Naive B cell (primary cell): ENCODE data around the gene NRL. TPM values are rescaled to one million over a fixed set of nuclear protein-coding genes. Genes with fewer than 3 reads are reported as not detected.
A peak's percentile ranks its signal among the peaks of the same experiment; 100 is the strongest.

Experiments
- ATAC-seq, 2 donors: fragments of 150-1000 bp; cut with Tn5 transposase; 2 replicates each; pipeline ENCODE4 v1.10.0; 2021; ENCODE audit warnings: low read depth in 2 of 2, mild to moderate bottlenecking in 2 of 2, moderate library complexity in 2 of 2
- DNase-seq: peaks from one replicate; pipeline ENCODE4 v3.0.0; 2022
- H3K27ac Mint-ChIP-seq, 6 donors: one replicate each; pipeline ENCODE4 v1.8.0; 2020 to 2022; ENCODE audit warnings: mild to moderate bottlenecking in 6 of 6, mixed read lengths in 6 of 6, moderate library complexity in 5 of 6, inconsistent platforms in 2 of 6
- H3K27me3 Mint-ChIP-seq, 3 donors: one replicate each; pipeline ENCODE4 v1.8.0; 2021 to 2022; ENCODE audit warnings: mixed read lengths in 3 of 3, mild to moderate bottlenecking in 1 of 3
- H3K36me3 Mint-ChIP-seq, 2 donors: one replicate each; pipeline ENCODE4 v1.8.0; 2020 to 2022; ENCODE audit warnings: mixed read lengths in 2 of 2, inconsistent platforms in 1 of 2, mild to moderate bottlenecking in 1 of 2
- H3K4me1 Mint-ChIP-seq, 3 donors: one replicate each; pipeline ENCODE4 v1.8.0; 2020 to 2022; ENCODE audit warnings: mixed read lengths in 3 of 3, inconsistent platforms in 1 of 3, mild to moderate bottlenecking in 1 of 3, moderate library complexity in 1 of 3
- H3K4me3 Mint-ChIP-seq, 8 donors: one replicate each; pipeline ENCODE4 v1.8.0; 2020 to 2022; ENCODE audit warnings: mild to moderate bottlenecking in 8 of 8, mixed read lengths in 8 of 8, moderate library complexity in 8 of 8, inconsistent platforms in 2 of 8
- H3K9me3 Mint-ChIP-seq, 7 donors: one replicate each; pipeline ENCODE4 v1.8.0; 2020 to 2022; ENCODE audit warnings: mixed read lengths in 7 of 7, mild to moderate bottlenecking in 5 of 7, inconsistent platforms in 2 of 7, moderate library complexity in 1 of 7
- polyA plus RNA-seq, 6 donors: library from polyadenylated mRNA; unstranded; fragments of 300-500 nt; fragmentation: Illumina TruSeq; gene quantifications; one replicate each; pipeline ENCODE4 v1.2.3, GENCODE V29; 2021; ENCODE audit warnings: low read depth in 6 of 6

The NRL gene
- polyA plus RNA-seq, 6 donors from 2014 or later = 2.3 to 8.9 (median 6.4) TPM

DNA sequence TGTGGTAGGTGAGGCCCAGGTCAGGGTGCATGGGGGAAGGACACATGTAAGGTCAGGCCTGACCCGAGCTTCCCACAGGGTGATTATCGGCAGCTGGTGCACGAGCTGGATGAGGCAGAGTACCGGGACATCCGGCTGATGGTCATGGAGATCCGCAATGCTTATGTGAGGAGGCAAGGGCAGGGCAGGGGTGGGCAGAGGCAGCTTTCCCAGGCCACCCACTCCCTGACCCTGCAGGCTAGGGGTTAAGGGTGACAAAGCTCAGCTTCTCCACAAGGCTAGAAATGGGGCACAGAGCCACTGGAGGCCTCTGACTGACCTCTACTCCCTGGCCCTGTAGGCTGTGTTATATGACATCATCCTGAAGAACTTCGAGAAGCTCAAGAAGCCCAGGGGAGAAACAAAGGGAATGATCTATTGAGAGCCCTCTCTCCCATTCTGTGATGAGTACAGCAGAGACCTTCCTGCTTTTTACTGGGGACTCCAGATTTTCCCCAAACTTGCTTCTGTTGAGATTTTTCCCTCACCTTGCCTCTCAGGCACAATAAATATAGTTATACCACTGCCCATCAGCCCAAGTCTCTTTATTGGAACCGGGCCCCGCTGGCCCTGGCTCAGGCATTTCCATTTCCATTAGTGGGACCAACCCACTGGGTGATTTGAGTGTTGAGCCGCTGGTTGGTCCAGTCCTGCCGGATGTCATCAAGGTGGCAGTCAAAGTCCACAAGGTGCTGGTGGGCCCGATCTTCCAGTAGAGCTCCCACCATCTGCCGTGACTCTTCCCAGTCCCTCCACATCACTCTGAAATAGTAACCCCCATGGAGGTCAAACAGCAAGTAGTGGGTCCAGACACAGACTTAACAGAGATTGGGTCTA is 23.9 kb upstream of the NRL start:
- Mint-ChIP-seq H3K27me3 (no peaks in the 10 kb centered on the region), H3K4me3 (peak overlapping the region in 7 of 8 donors; percentile 29 to 99 (median 71)), H3K27ac (peak overlapping the region in 4 of 6 donors; percentile 67 to 88 (median 85)), H3K9me3 (no peaks in the 10 kb centered on the region), H3K4me1 (peaks cover 41 to 69% (median 50%) of the 10 kb centered on the region in 3 donors), H3K36me3 (peaks cover 0 to 9% of the 10 kb centered on the region in 2 donors)
- no peak for DNase-seq
- no peak for ATAC-seq

DNA sequence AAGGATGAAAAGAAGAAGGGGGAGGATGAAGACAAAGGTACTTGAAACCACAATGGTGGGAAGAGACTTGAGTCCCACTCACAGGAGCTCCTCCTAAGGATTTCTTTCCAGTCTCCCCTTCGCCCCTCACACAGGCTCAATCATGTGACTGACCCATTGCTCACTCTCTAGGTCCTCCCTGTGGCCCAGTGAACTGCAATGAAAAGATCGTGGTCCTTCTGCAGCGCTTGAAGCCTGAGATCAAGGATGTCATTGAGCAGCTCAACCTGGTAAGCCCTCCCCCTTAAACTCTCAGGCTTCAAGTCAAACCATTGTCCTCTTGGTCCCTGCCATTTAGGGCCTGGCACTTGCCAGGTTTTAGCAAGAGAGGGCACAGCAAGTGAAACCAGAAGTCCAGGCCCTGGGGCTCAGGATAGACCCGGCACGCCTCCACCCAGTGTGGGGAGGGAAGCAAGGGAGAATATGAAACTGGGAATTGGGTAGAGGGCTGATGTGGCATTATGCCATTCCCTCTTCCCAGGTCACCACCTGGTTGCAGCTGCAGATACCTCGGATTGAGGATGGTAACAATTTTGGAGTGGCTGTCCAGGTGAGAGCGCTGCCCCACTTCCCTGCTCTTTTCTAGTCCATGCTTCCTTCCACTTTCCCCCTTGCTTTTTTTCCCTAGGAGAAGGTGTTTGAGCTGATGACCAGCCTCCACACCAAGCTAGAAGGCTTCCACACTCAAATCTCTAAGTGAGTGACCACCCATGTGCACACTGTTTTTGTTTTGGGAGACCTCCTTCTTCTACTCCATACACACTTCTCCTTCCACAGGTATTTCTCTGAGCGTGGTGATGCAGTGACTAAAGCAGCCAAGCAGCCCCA is 23.0 kb upstream of the NRL start:
- H3K4me3 Mint-ChIP-seq = peak overlapping the region; percentile 80 to 99 (median 91)
- H3K27me3 Mint-ChIP-seq = no peaks in the 10 kb centered on the region
- DNase-seq (no peak), ATAC-seq (no peak)
- no peaks in the 10 kb centered on the region for H3K9me3 Mint-ChIP-seq
- peaks cover 0 to 9% of the 10 kb centered on the region in 2 donors for H3K36me3 Mint-ChIP-seq
- H3K27ac Mint-ChIP-seq = peak overlapping the region in 4 of 6 donors; percentile 77 to 98 (median 98)
- H3K4me1 Mint-ChIP-seq = peaks cover 40 to 64% (median 52%) of the 10 kb centered on the region in 3 donors

DNA sequence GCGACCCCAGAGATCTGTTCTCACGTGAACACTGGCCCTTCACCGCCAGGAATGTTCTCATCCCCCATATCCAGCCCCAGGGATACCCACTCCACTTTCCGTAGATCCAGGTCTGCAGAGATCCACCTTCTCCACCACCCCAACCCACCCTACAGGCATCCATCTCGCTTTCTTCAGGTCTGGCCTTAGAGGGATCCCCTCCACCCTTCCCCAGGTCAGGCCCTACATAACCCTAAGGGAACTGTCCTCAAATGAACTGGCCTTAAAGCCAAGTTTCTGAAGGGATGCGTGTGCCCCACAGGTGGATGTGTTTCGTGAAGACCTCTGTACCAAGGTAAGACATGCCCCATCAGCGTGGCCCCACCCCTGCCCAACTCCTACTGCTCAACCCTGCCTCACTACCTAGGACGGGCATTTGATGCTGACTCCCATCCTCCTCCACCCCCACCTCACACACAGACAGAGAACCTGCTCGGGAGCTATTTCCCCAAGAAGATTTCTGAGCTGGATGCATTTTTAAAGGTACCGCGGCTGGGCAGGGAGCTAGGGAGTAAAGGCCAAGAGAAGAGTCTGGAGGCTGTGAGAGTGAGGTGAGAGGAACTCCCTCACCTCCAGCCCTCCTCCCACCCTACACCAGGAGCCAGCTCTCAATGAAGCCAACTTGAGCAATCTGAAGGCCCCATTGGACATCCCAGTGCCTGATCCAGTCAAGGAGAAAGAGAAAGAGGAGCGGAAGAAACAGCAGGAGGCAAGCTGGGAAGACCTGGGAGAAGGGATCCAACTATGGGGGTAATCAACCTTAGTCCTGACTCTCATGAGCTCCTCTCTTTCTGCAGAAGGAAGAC is 22.2 kb upstream of the NRL start:
- Mint-ChIP-seq H3K4me1 (peaks cover 44 to 63% (median 54%) of the 10 kb centered on the region in 3 donors), H3K9me3 (no peaks in the 10 kb centered on the region), H3K27ac (peak overlapping the region; percentile 96 to 98 (median 98)), H3K4me3 (peak overlapping the region; percentile 87 to 99 (median 92)), H3K36me3 (peaks cover 0 to 9% of the 10 kb centered on the region in 2 donors), H3K27me3 (no peaks in the 10 kb centered on the region)
- ATAC-seq = no peak
- no peak for DNase-seq

DNA sequence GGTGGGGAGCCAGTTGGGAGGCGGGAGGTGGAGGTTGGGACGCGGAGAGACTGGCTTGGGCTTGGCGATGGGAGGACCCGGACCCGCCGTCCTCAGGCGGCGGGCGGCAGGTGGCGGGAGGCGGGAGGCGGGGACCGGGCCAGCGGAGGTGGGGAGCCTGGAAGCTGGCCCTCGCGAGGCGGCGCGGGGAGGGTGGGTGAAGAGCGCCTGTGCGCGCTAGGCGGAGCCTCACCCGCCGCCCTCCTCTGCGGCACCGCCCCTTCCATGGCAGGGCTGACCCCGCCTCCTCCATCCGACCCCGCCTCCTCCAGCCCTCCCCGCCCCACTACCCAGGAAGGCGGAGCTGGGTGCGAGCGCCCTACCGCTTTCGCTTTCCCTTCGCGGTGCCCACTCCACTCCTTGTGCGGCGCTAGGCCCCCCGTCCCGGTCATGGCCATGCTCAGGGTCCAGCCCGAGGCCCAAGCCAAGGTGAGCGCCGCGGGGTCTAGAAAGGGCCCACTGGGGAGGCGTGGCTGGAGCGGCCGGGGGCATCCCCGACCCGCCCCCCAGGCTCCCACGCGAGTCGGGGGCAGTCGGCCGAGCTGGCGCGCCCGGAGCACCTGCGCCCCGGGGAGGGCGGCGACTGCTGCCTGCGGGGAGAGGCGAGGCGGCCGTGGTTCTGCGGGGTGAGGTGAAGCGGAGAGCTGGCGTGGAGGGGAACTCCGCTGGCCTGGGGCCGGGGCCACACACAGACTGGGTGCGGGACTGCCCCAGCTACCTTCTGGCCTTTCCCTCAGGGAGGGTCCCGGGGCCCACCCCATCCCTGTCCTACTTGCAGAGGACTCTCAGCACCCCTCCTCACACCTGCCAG is 21.3 kb upstream of the NRL start, which contains the start of gene PSME1:
PSME1 (plus strand) TSS at position 361 of the 850 bp plus-strand sequence; CDS start at position 430, 69 bp downstream.
- Mint-ChIP-seq H3K27ac (peak within 1 kb of the TSS; percentile 96 to 98 (median 98)), H3K36me3 (peaks cover 0 to 9% of the 10 kb centered on the region in 2 donors), H3K27me3 (no peaks in the 10 kb centered on the region), H3K4me3 (peak within 1 kb of the TSS; percentile 87 to 99 (median 94)), H3K4me1 (peaks cover 47 to 60% (median 52%) of the 10 kb centered on the region in 3 donors), H3K9me3 (no peaks in the 10 kb centered on the region)
- peak; percentile 84 to 89 for ATAC-seq
- DNase-seq = peak; percentile 92

DNA sequence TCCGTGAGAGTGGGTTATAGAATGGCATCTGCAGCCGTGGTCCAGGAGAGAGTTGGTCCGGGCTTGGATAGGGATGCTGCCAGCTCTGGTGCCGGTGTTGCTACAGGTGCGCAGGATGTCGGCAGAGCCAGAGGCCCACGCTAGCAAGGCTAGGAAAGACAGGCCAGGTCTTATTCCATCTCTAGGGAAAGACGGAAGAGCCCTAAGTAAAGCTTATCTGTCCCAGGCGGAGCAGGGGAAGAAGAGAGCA is 20.8 kb upstream of the NRL start:
- DNase-seq (no peak), ATAC-seq (no peak)
- H3K27ac Mint-ChIP-seq = peak overlapping the region; percentile 93 to 98 (median 96)
- no peaks in the 10 kb centered on the region for H3K27me3 Mint-ChIP-seq
- H3K4me3 Mint-ChIP-seq = peak overlapping the region; percentile 87 to 99 (median 94)
- H3K9me3 Mint-ChIP-seq = no peaks in the 10 kb centered on the region
- peaks cover 42 to 59% (median 47%) of the 10 kb centered on the region in 3 donors for H3K4me1 Mint-ChIP-seq
- peaks cover 0 to 9% of the 10 kb centered on the region in 2 donors for H3K36me3 Mint-ChIP-seq

DNA sequence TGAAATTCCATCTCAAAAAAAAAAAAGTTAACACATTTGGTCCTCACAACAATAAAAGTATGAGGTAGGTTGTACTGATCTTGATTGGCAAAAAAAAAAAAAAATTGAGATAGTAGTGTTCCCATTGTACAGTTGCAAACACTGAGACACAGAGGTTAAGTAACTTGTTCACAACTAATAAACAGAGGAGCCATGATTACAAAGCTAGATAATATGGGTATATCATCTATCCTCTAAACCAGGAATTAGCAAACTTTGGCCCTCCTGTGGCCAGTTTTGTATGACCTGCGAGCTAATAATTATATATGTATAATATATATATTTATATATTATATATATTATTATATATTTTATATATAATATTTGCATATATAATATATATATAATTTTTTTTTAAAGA is 19.0 kb upstream of the NRL start:
- no peaks in the 10 kb centered on the region for H3K9me3 Mint-ChIP-seq
- ATAC-seq (no peak), DNase-seq (no peak)
- H3K27ac Mint-ChIP-seq = no peak overlapping the region
- H3K4me3 Mint-ChIP-seq = no peak overlapping the region
- peaks cover 0 to 4% of the 10 kb centered on the region in 2 donors for H3K36me3 Mint-ChIP-seq
- no peaks in the 10 kb centered on the region for H3K27me3 Mint-ChIP-seq
- peaks cover 30 to 45% (median 34%) of the 10 kb centered on the region in 3 donors for H3K4me1 Mint-ChIP-seq

DNA sequence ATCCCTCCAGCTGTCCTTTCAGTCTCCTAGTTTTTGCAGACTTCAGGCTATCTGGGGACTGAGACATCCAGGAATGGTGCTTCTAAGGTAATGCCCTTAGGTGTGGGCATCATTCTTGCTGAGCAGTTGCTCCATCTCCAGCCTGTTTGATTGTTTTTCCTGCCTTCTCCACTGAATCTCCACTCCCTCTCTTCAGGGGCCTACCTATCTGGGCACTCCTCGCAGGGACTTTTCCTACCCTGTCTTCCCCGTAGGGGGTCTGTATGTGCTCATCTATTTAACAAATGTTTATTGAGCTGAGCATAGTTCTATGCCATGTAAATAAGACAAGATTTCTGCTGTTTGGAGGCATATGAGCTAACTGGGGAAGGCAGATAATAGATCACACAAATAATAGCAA is 18.2 kb upstream of the NRL start:
- H3K4me3 Mint-ChIP-seq = no peak overlapping the region
- no peaks in the 10 kb centered on the region for H3K27me3 Mint-ChIP-seq
- no peak for ATAC-seq
- DNase-seq = no peak
- H3K4me1 Mint-ChIP-seq = peaks cover 31 to 40% (median 32%) of the 10 kb centered on the region in 3 donors
- no peaks in the 10 kb centered on the region for H3K9me3 Mint-ChIP-seq
- H3K36me3 Mint-ChIP-seq = peaks cover 0 to 4% of the 10 kb centered on the region in 2 donors
- H3K27ac Mint-ChIP-seq = peak overlapping the region in 3 of 6 donors; percentile 9 to 54 (median 53)

DNA sequence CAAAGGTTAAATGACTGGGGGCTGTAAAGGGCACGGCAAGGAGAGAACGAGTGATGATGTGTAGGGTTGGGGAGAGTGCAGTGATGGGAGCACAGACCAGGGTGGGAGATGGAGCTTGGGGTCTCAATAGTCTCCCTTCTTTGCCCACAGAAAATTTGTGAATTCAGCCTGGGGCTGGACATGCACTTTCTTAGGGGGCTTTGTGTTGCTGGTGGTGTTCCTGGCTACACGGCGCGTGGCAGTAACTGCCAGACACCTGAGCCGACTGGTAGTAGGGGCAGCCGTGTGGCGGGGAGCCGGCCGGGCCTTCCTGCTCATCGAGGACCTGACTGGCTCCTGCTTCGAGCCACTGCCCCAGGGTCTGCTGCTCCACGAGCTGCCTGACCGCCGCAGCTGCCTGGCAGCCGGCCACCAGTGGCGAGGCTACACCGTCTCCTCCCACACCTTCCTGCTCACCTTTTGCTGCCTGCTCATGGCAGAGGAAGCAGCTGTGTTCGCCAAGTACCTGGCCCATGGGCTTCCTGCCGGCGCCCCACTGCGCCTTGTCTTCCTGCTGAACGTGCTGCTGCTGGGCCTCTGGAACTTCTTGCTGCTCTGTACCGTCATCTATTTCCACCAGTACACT is 17.4 kb upstream of the NRL start:
- H3K27ac Mint-ChIP-seq = peak overlapping the region in 2 of 6 donors; percentile 53 to 54
- peak overlapping the region in 1 of 8 donors; percentile 29 for H3K4me3 Mint-ChIP-seq
- DNase-seq (no peak), ATAC-seq (no peak)
- H3K4me1 Mint-ChIP-seq = peaks cover 32 to 42% (median 37%) of the 10 kb centered on the region in 3 donors
- no peaks in the 10 kb centered on the region for H3K9me3 Mint-ChIP-seq
- H3K27me3 Mint-ChIP-seq = no peaks in the 10 kb centered on the region
- H3K36me3 Mint-ChIP-seq = peaks cover 0 to 2% of the 10 kb centered on the region in 2 donors

DNA sequence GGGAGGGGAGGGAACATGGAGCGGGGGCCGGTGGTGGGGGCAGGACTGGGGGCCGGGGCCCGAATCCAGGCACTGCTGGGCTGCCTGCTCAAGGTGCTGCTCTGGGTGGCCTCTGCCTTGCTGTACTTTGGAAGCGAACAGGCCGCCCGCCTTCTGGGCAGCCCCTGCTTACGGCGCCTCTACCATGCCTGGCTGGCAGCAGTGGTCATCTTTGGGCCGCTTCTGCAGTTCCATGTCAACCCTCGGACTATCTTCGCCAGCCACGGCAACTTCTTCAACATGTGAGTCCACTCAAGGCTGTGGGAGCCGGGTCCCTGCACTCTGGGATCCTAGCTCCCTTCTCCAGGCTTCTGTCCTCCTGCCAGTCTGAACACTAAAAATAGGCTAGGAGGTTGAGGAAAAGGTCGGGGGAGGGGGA is 16.8 kb upstream of the NRL start:
- DNase-seq = no peak
- no peaks in the 10 kb centered on the region for H3K27me3 Mint-ChIP-seq
- no peak overlapping the region for H3K27ac Mint-ChIP-seq
- no peak overlapping the region for H3K4me3 Mint-ChIP-seq
- ATAC-seq = no peak
- H3K4me1 Mint-ChIP-seq = peaks cover 26 to 36% (median 30%) of the 10 kb centered on the region in 3 donors
- no peaks in the 10 kb centered on the region for H3K9me3 Mint-ChIP-seq
- H3K36me3 Mint-ChIP-seq = no peaks in the 10 kb centered on the region

DNA sequence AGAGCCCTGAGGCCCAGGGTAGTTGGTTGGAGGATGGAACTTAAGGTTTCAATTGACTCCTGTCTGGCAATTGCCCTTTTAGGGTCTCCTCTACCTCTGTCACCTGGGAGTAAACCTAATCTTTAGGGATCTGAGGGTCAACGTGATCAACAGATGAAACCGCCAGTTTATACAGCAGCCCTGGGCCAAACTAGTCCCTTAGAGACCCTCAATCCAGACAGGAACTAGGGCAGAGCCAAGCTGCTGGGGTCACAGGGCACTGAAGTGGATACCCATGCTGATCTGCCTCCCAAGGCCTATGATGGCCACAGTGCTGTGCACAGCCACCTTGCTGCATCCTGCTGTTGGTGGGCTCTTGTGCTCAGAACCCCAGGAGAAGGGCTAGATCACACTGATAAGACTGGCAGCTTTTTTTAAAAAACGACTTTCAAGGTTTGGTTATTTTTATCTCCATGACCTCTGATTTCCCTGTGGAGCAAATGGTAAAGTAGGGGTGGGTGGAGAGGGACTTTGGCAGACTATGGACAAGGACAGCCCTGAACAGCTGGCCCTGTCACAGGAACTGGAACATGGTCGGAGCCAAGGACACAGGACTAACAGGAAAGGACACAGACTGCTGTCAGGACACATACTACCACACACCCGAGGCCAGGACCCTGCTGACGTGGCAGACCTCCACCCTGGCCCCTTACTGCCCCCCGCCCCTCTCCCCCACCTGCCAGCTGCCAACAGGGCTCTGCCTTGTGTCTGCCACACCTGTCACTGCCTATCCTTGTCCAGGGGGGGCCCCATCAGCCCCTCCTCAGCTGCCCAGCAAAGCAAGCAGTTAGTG is 16.2 kb upstream of the NRL start:
- peak overlapping the region in 1 of 8 donors; percentile 15 for H3K4me3 Mint-ChIP-seq

DNA sequence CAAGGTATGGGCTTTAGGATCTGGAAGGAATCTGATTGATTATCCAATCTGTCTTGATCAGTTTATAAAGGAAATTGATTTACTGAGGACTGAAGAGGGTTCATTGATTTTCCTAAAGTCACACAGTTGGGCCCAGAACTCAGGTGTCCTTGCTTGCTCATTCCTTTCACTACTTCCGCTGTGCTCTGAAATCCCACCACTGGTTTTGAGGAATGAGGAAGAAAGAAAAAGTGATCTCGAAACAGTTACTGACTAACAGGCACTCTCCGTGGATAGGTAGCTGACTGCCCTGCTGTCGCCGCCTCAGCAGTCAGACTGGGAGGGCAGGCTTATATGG is 15.6 kb upstream of the NRL start, which contains the start of gene FITM1:
FITM1 (plus strand) TSS at position 280 of the 337 bp plus-strand sequence. CDS start 905 bp downstream, outside the sequence.
- Mint-ChIP-seq H3K4me1 (peaks cover 20 to 34% (median 26%) of the 10 kb centered on the region in 3 donors), H3K27me3 (no peaks in the 10 kb centered on the region), H3K36me3 (no peaks in the 10 kb centered on the region), H3K27ac (peak within 1 kb of the TSS in 1 of 6 donors; percentile 78), H3K9me3 (no peaks in the 10 kb centered on the region), H3K4me3 (peak within 1 kb of the TSS in 1 of 8 donors; percentile 15)
- DNase-seq (no peak), ATAC-seq (no peak)

More for the DNA sequence above, 16.2 kb upstream of the NRL start:
- peak overlapping the region in 1 of 6 donors; percentile 54 for H3K27ac Mint-ChIP-seq
- no peaks in the 10 kb centered on the region for H3K36me3 Mint-ChIP-seq
- DNase-seq = no peak
- no peaks in the 10 kb centered on the region for H3K9me3 Mint-ChIP-seq
- H3K27me3 Mint-ChIP-seq = no peaks in the 10 kb centered on the region
- H3K4me1 Mint-ChIP-seq = peaks cover 24 to 36% (median 29%) of the 10 kb centered on the region in 3 donors
- no peak for ATAC-seq
